ENCODE results near the gene RAI1.

DNA sequence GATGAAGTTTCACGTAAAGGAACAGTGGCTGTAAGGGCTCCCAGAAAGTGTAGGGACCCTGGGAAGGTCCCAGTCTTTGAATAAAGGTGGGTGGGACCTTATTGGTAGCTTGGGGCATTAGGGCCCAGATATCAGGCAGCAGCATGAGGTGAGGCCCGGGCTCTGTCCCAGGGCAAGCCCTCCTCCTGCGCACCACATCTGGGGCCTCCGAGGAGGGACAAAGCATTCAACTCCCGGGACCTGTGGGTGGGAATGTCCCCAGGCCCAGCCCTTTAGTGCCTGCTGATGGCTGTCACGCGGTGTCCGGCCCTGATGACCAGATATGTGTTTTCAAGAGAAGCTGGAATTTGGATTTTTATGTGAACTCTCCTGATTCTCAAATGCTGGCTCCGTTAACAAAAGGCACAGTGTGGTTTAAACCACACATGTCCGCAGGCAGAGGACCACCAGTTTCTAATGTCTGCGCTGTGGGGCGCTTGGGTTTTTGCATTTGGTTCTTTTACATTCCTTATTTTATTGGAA, 30.4 kb downstream of the RAI1 start:
- TF ChIP-seq, protein P1, sequence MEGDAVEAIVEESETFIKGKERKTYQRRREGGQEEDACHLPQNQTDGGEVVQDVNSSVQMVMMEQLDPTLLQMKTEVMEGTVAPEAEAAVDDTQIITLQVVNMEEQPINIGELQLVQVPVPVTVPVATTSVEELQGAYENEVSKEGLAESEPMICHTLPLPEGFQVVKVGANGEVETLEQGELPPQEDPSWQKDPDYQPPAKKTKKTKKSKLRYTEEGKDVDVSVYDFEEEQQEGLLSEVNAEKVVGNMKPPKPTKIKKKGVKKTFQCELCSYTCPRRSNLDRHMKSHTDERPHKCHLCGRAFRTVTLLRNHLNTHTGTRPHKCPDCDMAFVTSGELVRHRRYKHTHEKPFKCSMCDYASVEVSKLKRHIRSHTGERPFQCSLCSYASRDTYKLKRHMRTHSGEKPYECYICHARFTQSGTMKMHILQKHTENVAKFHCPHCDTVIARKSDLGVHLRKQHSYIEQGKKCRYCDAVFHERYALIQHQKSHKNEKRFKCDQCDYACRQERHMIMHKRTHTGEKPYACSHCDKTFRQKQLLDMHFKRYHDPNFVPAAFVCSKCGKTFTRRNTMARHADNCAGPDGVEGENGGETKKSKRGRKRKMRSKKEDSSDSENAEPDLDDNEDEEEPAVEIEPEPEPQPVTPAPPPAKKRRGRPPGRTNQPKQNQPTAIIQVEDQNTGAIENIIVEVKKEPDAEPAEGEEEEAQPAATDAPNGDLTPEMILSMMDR (IDR thresholded peaks at IDR 0.05; ENCODE audit: insufficient read depth, low read depth, low read length), result no peak
- TF ChIP-seq EZH2 (IDR thresholded peaks at IDR 0.05; ENCODE audit: insufficient read depth, low read length), result no peak
